Activated CD4-positive, alpha-beta memory T cell treated with anti-CD3 and anti-CD28 coated beads, Interleukin-2, amount 10 ng/mL, durations not matched to agents 7 days and 5 days (primary cell): ENCODE data around the gene IPCEF1. TPM values are rescaled to one million over a fixed set of nuclear protein-coding genes. Genes with fewer than 3 reads are reported as not detected.
"Not testable (repeated sequence)": the region's sequence is repeated elsewhere in the genome, so short reads cannot be mapped to it uniquely, and the experiment has no call there.

Source experiments
- CTCF ChIA-PET: fragments of 350-600 bp; sonication (Branson Sonifier 250); formaldehyde crosslinking; loops from one replicate; lab custom pipeline; 2021; ENCODE audit warnings: antibody characterized with exemption, inconsistent platforms; lab: Charles Lee
- POLR2A ChIA-PET: fragments of 350-600 bp; sonication (Branson Sonifier 250); formaldehyde crosslinking; loops from one replicate; lab custom pipeline; 2021; ENCODE audit warnings: antibody characterized with exemption; lab: Charles Lee
- DNase-seq: peaks from one replicate; pipeline ENCODE4 v3.0.0-alpha.2; 2020
- H3K27ac Mint-ChIP-seq: one replicate; pipeline ENCODE4 v1.8.0; 2021; ENCODE audit warnings: mild to moderate bottlenecking, mixed read lengths
- H3K27me3 Mint-ChIP-seq: one replicate; pipeline ENCODE4 v1.8.0; 2021; ENCODE audit warnings: mixed read lengths
- H3K36me3 Mint-ChIP-seq: one replicate; pipeline ENCODE4 v1.8.0; 2021; ENCODE audit warnings: low read depth, mixed read lengths
- H3K4me1 Mint-ChIP-seq: one replicate; pipeline ENCODE4 v1.8.0; 2021; ENCODE audit warnings: mixed read lengths
- H3K4me3 Mint-ChIP-seq: one replicate; pipeline ENCODE4 v1.8.0; 2021; ENCODE audit warnings: mild to moderate bottlenecking, mixed read lengths
- H3K9me3 Mint-ChIP-seq: one replicate; pipeline ENCODE4 v1.8.0; 2021; ENCODE audit warnings: mixed read lengths
- total RNA-seq, 2 experiments: library from RNA; stranded (reverse); gene quantifications; one replicate each; pipeline ENCODE4 v1.2.3, GENCODE V29; 2021

The IPCEF1 gene
- total RNA-seq, 2 experiments from 2014 or later: 13.8 to 20.3 TPM

DNA sequence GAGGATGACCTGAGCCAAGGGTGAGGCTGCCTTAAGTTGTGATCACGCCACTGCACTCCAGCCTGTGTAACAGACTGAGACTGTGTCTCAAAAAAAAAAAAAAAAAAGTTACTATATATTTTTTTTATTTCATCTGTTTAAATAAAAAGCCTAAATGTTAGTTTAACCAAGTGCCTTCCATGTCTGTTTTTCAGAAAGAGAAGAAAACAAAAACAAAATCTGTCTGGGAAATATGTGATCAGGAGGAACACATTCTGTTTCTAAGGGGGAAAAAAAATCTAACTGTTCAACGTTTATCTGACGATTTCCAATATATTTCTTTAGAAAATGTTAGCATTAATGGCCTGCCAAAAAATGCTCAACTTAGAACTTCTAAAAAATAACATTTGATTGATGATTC is 147.0 kb downstream of the IPCEF1 start:
- CTCF ChIA-PET: no interaction called here
- POLR2A ChIA-PET: no interaction called here
- Mint-ChIP-seq H3K27me3 (no peaks in the 10 kb centered on the region), H3K27ac (no peak overlapping the region), H3K9me3 (no peaks in the 10 kb centered on the region), H3K4me3 (no peak overlapping the region), H3K4me1 (no peaks in the 10 kb centered on the region), H3K36me3 (peaks cover 48% of the 10 kb centered on the region)
- DNase-seq: no peak

DNA sequence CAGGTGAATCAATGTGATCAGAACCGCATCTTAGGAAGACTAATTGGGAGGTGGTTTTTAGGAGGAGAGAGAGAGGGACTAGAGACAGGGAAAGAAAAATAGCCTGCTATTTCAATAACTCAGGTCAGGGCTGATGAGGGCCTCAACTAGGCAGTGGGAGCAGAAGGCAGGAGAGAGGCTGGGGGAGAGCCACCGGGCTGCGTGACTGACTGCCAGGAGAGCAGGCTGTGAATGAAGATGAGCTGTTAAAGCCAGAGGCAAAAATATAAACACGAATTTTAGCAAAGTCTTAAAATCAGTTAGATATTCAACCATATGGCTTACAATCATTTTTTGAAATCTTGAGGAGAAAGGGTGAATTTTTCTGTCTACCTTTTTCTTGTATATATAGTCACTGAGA is 149.6 kb downstream of the IPCEF1 start:
- Mint-ChIP-seq H3K4me1 (no peaks in the 10 kb centered on the region), H3K36me3 (peaks cover 58% of the 10 kb centered on the region), H3K4me3 (no peak overlapping the region), H3K27me3 (no peaks in the 10 kb centered on the region), H3K9me3 (no peaks in the 10 kb centered on the region), H3K27ac (no peak overlapping the region)
- ChIA-PET CTCF (no interaction called here), POLR2A (no interaction called here)
- DNase-seq: no peak

DNA sequence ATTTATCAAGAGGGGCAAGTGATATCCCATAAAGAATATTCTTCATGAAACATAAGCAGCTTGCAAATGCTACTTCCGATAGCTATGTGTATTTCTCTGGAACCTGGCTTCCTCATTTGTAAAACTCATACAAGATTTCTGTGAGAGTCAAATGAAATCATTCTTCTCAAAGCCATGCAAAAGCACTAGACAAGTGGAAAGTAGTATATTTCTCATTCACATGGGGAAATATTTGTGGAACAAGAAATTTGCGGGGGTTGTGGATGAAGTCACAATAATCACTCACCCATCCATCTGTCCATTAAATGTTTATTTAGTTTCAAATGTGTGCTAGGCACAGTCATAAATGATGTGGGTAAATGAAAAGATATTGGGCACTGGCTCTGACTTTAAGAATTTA is 150.5 kb downstream of the IPCEF1 start:
- no peak for DNase-seq
- CTCF ChIA-PET: no interaction called here
- Mint-ChIP-seq H3K9me3 (no peaks in the 10 kb centered on the region), H3K4me1 (no peaks in the 10 kb centered on the region), H3K27me3 (no peaks in the 10 kb centered on the region), H3K36me3 (peaks cover 64% of the 10 kb centered on the region), H3K4me3 (no peak overlapping the region), H3K27ac (no peak overlapping the region)
- POLR2A ChIA-PET: no interaction called here

DNA sequence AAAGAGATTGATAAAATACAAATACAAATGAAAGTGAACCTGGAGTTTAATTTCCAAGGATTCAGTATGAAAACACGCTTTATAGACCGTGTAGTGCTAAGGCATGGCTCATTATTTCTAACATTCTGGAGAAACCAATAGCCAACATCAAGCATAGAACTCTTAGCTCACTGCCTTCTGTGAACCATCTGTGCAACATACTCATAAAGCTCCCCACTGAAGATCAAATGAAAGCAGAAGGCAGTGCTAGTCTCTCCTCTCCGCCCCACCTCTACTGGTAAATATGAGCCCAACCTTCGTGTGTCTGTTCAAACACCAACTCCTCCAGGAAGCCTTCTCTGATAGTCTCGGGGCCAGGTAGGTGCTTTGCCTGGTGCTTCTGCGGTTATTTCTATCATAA is 153.6 kb downstream of the IPCEF1 start:
- Mint-ChIP-seq H3K4me1 (peaks cover 3% of the 10 kb centered on the region), H3K9me3 (no peaks in the 10 kb centered on the region), H3K4me3 (no peak overlapping the region), H3K27me3 (no peaks in the 10 kb centered on the region), H3K36me3 (peaks cover 66% of the 10 kb centered on the region), H3K27ac (no peak overlapping the region)
- CTCF ChIA-PET: no interaction called here
- POLR2A ChIA-PET: no interaction called here
- DNase-seq: no peak

DNA sequence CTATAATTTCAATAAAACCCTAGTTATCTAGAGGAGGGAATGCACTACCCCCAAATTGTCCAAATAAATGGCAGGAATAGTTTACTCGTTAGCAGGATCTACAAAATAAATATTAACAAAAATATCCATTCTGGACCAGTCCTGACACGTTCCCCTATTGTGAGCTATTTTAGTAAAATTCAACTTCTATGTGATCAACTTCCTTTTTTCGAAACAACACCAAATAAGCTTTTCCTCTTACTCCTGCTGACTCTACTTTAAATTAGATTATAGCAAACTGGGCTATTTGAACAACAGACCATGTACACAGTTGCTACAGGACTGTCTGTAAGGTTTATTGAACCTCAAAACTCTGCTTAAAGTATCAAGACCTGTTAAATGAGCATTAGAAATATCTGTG is 154.3 kb downstream of the IPCEF1 start:
- peaks cover 60% of the 10 kb centered on the region for H3K36me3 Mint-ChIP-seq
- H3K4me3 Mint-ChIP-seq: no peak overlapping the region
- no peaks in the 10 kb centered on the region for H3K9me3 Mint-ChIP-seq
- ChIA-PET CTCF (no interaction called here), POLR2A (no interaction called here)
- H3K27me3 Mint-ChIP-seq: no peaks in the 10 kb centered on the region
- no peak for DNase-seq
- H3K27ac Mint-ChIP-seq: no peak overlapping the region
- H3K4me1 Mint-ChIP-seq: peaks cover 10% of the 10 kb centered on the region

DNA sequence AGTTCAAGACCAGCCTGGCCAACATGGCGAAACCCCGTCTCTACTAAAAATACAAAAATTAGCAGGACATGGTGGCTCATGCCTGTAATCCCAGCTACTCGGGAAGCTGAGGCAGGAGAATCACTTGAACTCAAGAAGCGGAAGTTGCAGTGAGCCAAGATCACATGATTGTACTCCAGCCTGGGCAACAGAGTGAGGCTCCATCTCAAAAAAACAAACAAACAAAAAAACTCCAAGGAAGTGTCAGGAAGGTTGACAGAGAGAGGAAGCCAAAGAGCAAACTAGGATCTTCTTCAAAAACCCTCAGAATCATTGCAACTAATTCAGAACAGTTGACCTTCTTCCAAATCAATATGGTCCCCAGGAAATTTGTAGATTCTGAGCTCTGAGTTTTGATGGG is 154.9 kb downstream of the IPCEF1 start:
- not testable (repeated sequence) for H3K9me3 Mint-ChIP-seq, H3K27ac Mint-ChIP-seq

DNA sequence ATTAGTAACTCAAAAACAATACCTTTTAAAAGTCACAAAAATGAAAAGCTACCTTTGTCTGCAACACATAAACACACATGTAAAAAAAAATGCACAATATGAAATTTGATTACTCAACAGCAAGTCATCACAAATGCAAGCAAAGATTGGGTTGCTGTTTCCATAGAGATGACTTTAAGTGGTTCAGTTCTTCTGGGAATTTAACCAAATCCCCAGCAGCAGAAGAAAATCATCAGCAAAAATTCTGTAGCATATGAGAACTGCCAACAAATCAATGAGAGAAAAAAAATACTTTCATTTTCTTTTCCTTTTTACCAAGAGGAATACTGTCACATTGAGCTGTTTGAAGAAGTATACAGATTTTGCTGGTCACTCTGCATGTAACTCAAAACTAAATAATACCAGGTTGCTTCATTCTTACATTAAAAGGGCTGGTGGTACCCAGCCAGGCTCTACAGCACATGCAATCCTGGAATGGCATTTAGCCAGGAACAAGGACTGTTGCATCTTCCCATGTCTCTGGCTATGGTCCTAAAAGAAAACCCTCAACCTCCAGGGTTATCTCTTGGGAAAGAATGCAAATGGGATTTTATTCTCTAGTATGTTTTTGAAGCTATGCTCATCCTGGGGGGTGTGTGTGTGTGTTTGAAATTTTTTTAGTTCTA is 159.3 kb downstream of the IPCEF1 start:
- no peak for DNase-seq
- ChIA-PET CTCF (no interaction called here), POLR2A (no interaction called here)
- peaks cover 3% of the 10 kb centered on the region for H3K9me3 Mint-ChIP-seq
- H3K4me3 Mint-ChIP-seq: no peak overlapping the region
- peaks cover 19% of the 10 kb centered on the region for H3K4me1 Mint-ChIP-seq
- H3K27ac Mint-ChIP-seq: no peak overlapping the region
- peaks cover 34% of the 10 kb centered on the region for H3K36me3 Mint-ChIP-seq
- no peaks in the 10 kb centered on the region for H3K27me3 Mint-ChIP-seq

More for the DNA sequence above, 154.9 kb downstream of the IPCEF1 start:
- H3K27me3 Mint-ChIP-seq, POLR2A ChIA-PET, DNase-seq, H3K4me3 Mint-ChIP-seq, CTCF ChIA-PET: not testable (repeated sequence)
- H3K36me3 Mint-ChIP-seq: peaks cover 56% of the 10 kb centered on the region
- H3K4me1 Mint-ChIP-seq: peaks cover 15% of the 10 kb centered on the region

DNA sequence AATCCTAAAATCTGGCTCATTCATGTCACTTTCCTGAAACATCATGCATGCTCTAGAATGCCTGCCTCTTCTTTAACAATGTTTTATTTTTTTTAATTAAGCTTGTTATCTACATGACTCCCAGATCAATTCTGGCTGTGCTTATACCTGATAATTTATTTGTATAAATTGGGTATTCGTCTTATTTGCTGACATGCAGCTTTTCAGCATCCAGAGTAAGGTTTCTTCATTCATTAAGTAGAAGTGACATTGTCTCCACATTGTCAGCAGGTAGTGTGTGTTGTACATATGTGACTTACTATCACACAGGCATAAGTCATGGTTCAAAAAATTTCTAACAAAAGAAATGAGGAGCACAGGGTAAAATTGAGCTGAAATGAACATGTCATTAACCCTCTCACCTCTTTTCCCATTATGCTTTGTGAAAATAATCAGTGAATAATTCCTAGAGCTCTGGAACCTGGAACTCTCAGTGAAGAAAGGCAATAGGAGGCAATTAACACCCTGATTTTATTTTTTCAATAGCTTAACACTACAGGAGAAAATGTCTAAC is 160.2 kb downstream of the IPCEF1 start:
- peaks cover 3% of the 10 kb centered on the region for H3K9me3 Mint-ChIP-seq

DNA sequence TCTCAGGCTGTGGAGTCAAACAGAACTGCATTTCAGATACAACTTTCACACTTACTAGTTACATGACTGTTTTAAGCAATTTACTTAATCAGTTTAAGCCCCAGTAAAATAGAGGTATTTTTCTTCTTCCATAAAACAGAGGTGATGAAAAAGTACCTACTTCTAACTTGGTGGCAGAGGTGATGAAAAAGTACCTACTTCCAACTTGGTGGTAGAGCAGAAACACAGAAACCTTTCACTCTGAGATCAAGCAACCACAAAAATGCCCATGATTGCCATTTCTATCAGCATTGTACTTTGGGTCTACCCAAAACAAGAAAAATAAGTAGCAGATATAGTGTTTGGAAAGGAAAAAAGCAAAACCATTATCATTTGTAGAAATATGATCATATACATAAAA is 168.9 kb downstream of the IPCEF1 start:
- Mint-ChIP-seq H3K4me1 (no peaks in the 10 kb centered on the region), H3K4me3 (no peak overlapping the region), H3K27me3 (no peaks in the 10 kb centered on the region), H3K27ac (no peak overlapping the region), H3K9me3 (peaks cover 2% of the 10 kb centered on the region), H3K36me3 (peaks cover 6% of the 10 kb centered on the region)
- ChIA-PET CTCF (no interaction called here), POLR2A (no interaction called here)
- DNase-seq: no peak

More for the DNA sequence above, 160.2 kb downstream of the IPCEF1 start:
- no peak for DNase-seq
- Mint-ChIP-seq H3K27ac (no peak overlapping the region), H3K36me3 (peaks cover 26% of the 10 kb centered on the region), H3K27me3 (no peaks in the 10 kb centered on the region), H3K4me1 (peaks cover 19% of the 10 kb centered on the region), H3K4me3 (no peak overlapping the region)
- CTCF ChIA-PET: no interaction called here
- POLR2A ChIA-PET: interaction anchor here (0.7 kb wide), 1 partner anchor 863 kb away, joined by 4 read pairs; no protein-coding TSS in a partner anchor

DNA sequence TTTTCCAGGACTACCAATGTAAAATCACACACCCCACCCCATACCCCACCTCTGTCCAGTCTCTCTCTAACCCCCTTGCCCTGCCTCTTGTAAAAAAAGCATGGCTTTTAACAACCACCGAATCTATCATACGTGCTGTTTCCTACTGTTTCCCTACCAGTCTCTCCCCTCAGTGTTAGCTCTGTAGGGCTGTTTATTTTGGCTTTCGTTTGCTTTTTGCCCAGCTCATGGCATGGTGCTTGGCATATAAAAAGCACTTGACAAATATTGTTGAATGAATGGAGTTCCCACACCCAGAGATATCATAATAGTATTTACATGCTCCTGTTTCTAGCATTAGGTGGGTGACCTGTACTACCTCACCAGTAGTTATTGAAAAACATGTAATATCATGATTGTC is 169.4 kb downstream of the IPCEF1 start:
- ChIA-PET POLR2A (no interaction called here), CTCF (no interaction called here)
- H3K27me3 Mint-ChIP-seq: no peaks in the 10 kb centered on the region
- DNase-seq: no peak
- H3K4me3 Mint-ChIP-seq: no peak overlapping the region
- peaks cover 8% of the 10 kb centered on the region for H3K36me3 Mint-ChIP-seq
- H3K9me3 Mint-ChIP-seq: peaks cover 4% of the 10 kb centered on the region
- H3K27ac Mint-ChIP-seq: no peak overlapping the region
- no peaks in the 10 kb centered on the region for H3K4me1 Mint-ChIP-seq

DNA sequence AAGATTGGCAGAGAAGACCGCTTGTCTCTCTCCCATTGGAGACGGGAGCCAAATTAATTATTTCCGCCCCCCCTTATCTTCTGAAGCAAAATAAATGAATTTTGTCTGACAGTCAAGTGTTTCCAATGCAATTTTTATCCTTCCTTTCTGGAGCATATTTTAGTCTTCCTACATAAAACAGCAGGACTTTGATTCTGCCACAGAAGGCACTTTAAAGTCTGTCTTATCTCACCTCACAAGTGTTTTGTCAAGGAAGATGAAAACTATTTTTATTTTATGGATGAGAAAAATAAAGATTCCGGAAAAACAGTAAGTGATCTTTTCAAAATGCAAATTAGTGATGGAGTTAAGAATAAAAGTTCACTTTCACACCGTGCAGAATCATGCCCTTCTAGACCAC is 177.2 kb downstream of the IPCEF1 start:
- Mint-ChIP-seq H3K27ac (no peak overlapping the region), H3K9me3 (peaks cover 10% of the 10 kb centered on the region), H3K27me3 (no peaks in the 10 kb centered on the region), H3K4me3 (no peak overlapping the region), H3K4me1 (no peaks in the 10 kb centered on the region), H3K36me3 (peaks cover 25% of the 10 kb centered on the region)
- ChIA-PET CTCF (no interaction called here), POLR2A (no interaction called here)
- DNase-seq: no peak

DNA sequence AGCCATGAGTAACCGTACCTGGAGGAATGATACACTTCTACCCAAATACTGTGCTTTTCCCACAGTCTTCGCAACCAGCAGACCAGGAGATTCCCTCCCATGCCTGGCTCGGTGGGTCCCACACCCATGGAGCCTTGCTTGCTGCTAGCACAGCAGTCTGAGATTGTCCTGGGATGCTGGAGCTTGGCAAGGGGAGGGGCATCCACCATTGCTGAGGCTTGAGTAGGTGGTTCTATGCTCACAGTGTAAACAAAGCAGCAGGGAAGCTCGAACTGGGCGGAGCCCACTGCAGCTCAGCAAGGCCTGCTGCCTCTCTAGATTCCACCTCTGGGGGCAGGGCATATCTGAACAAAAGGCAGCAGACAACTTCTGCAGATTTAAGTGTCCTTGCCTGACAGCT is 184.2 kb downstream of the IPCEF1 start:
- H3K4me3 Mint-ChIP-seq, H3K9me3 Mint-ChIP-seq, H3K27me3 Mint-ChIP-seq, POLR2A ChIA-PET, H3K27ac Mint-ChIP-seq, DNase-seq: not testable (repeated sequence)
- Mint-ChIP-seq H3K4me1 (peaks cover 10% of the 10 kb centered on the region), H3K36me3 (peaks cover 27% of the 10 kb centered on the region)
- CTCF ChIA-PET: interaction anchor here (0.9 to 2.0 kb wide), 2 partner anchors 15 to 18 kb away, joined by 3 to 5 read pairs; no protein-coding TSS in a partner anchor

DNA sequence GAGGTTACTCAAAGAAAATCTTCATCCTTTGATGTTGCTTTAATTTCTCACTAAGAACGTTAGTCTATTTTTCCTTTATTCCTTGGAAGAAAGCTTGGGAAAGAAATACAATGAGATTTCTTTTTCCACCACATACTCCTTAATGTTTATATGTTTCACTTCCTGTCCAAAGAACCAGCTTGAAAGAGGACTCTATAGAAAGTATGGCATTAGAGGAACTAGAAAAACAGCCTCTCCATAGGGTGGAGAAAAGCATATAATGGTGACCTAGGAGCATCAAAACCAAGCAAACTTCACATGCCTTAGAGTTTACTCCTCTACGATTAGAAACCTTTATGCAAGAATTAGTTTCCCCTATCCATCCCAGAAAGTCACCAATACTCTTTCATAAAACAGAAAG is 186.5 kb downstream of the IPCEF1 start:
- POLR2A ChIA-PET: interaction anchor here (1.1 kb wide), 1 partner anchor 13 kb away, joined by 3 read pairs; no protein-coding TSS in a partner anchor
- H3K4me1 Mint-ChIP-seq: peaks cover 10% of the 10 kb centered on the region
- CTCF ChIA-PET: interaction anchor here (1.3 to 2.0 kb wide), 2 partner anchors 16 to 107 kb away, joined by 4 to 5 read pairs; no protein-coding TSS in a partner anchor
- H3K27me3 Mint-ChIP-seq: no peaks in the 10 kb centered on the region
- H3K36me3 Mint-ChIP-seq: peaks cover 22% of the 10 kb centered on the region
- H3K9me3 Mint-ChIP-seq: peaks cover 3% of the 10 kb centered on the region
- H3K4me3 Mint-ChIP-seq: no peak overlapping the region
- H3K27ac Mint-ChIP-seq: no peak overlapping the region
- no peak for DNase-seq
